HG03139 (cell line): ENCODE data around the gene KIRREL1.

ENCODE experiments used
- ATAC-seq: cut with Tn5 transposase; IDR thresholded peaks from one replicate; pipeline ENCODE4 v1.9.1; 2021; ENCODE audit not compliant: unreplicated experiment

KIRREL1 gene

DNA sequence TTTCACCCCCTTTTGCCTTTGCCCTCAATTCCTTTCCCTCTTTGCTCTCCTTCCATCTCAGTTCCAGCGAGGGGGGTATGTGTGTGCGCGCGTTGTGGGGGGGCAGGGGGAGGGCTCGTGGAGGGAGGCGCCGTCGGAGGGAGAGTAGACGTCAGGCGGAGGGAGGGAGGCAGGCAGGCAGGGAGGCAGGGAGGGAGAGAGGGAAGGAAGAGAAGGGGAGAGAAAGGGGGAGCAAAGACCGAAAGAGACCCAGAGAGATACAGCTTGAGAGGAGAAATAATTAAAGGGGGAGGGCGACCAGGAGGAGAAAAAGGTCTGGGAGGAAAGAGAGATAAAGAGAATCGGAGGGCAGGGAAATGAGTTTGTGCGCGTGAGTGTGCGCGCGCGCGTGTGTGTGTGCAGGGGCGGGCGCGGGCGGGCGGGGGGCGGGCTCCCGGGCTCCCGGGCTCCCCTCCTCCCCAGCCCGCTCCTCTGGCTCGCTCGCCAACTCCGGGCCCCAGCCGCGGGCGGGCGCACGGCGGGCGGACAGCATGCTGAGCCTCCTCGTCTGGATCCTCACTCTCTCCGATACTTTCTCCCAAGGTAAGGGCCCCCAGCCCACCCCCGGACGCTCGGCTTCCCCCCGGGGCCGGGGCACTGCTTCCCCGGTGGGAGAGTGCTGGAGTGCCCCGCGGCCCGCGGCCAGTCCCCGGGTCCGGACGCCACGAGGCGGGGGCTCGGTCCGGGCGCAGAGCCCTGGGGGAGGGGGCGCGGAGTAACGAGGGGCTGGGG is at the start of gene KIRREL1:
TSS of gene KIRREL1 (plus strand) at position 499 of the 771 bp plus-strand sequence. CDS start at position 531, 32 bp downstream.
- ATAC-seq, result no peak

DNA sequence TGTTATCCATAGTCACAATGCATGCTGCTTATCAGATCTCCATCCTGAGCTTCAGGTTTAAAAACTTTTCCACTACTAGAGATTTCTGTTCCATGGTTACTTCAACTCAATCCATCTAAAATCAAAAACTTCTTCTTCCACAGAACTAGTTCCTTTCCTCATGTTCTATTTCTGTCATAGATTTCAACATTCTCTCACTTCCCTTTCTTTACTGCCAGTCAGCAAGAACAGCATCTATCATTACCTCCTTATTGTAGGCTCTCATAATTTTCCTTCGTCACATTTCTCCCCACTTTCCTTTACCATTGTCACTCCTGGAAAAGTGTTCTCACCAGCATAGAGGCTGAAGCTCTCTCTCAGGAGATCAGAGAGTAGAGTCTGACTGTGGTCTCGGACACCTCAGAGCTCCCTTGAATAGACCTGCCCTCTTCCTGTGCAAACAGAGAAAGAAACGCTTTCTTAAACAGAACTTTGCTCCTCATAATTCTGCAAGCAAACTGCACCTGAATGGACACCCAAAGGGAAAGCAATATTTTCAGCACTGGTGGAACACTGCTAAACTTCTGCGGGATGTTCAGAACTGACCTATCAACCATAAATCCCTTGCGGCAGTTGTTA is 48.7 kb upstream of the KIRREL1 start:
- no peak for ATAC-seq

- no peak for ATAC-seq
These were observed 45.0 kb upstream of the KIRREL1 start for GRCh38 chr1:157948312-157949073.

GRCh38 chr1:157949074-157949354 is 44.4 kb upstream of the KIRREL1 start:
- ATAC-seq, result no peak

GRCh38 chr1:157951230-157951629 is 42.2 kb upstream of the KIRREL1 start:
- no peak for ATAC-seq

- ATAC-seq, result no peak
These were observed 40.8 kb upstream of the KIRREL1 start for GRCh38 chr1:157952601-157953000.

GRCh38 chr1:157955221-157955620 is 38.2 kb upstream of the KIRREL1 start:
- ATAC-seq, result no peak

DNA sequence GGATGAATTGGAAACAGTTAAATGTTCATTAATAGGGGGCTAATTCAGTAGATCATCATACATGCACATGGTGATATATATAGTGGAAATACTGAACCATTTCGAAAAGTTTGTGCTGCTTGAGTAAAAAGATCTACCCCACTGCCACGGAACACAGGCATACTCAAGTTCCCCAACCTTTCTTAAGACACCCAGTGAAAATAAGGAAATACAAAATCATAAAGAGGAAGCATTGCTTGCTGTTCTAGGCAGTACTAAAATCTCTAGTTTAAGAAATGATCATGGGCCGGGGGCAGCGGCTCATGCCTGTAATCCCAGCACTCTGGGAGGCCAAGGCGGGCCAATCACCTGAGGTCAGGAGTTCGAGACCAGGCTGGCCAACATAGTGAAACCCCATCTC is 37.6 kb upstream of the KIRREL1 start:
- ATAC-seq, result no peak

DNA sequence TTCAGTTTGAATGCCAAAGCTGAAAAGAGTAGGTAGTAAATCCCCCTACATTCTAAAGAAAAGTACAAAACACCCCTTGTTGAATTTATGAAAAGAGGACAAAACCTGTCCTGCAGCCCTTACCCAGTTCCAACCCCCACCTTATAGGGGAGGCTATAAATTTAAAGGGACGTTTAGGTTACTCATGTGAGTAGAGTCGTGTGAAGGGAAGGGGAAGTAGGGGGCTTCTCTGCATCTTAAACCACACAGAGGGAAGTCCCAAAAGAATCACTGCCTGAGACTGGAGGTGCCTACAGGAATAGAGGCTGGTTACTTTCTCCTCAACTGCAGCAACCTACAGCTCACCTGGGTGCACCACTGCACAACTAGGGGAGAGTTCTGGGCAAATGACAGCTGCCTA is 36.7 kb upstream of the KIRREL1 start:
- ATAC-seq, result no peak

DNA sequence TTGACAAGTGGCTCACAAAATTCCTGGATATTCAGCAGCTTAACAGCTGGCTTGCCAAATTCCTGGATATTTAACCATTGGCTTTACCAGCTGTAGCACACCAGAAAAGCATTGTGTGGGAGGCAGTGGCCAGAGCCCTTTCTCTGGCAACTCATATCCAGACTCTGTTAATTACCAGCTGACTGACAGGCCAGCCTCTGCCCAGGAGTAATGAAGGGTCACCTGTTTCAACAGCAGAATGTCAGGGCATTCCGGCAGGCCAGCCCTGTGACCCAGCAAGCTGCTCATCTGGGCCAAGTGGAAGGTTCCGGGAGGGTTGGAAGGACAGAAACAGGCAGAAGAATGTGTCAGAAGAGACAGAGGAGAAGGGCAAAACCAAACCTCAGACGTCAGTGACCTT is 35.2 kb upstream of the KIRREL1 start:
- no peak for ATAC-seq

DNA sequence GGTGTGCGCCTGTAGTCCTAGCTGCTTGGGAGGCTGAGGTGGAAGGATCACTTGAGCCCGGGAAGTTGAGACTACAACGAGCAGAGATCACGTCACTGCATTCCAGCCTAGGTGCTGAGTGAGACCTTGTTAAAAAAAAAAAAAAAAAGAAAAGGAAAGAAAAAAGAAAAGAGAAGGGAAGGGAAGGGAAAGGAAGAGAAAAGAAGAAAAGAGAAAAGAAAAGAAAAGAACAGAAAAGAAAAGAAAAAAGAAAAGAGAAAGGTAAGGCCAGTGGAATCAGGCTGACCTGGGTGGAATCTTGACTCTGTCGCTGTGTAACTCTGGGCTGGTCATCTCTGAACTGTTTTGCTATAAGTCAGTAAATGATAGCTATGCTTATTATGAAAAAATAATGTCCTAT is 33.7 kb upstream of the KIRREL1 start:
- no peak for ATAC-seq

DNA sequence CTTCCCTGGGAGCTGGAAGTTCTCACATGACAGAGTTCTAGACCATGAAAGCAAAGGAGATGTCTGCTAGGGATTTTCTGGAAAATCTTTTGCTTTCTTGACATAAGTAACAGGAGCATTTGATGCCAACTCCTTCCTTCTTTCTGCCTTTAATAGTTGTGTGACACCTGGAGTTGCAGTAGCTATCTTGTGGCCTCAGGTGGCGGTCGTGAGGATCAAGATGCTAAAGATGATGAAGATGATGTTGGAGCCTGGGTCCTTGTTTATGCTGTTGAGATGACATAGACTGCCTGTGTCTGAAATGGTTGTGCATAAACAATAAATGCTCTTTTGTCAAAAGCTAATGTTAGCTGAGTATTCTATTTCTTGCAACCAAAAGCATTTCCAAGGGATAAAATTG is 32.7 kb upstream of the KIRREL1 start:
- ATAC-seq, result no peak

- no peak for ATAC-seq
These were observed 31.4 kb upstream of the KIRREL1 start for GRCh38 chr1:157961805-157962762.

DNA sequence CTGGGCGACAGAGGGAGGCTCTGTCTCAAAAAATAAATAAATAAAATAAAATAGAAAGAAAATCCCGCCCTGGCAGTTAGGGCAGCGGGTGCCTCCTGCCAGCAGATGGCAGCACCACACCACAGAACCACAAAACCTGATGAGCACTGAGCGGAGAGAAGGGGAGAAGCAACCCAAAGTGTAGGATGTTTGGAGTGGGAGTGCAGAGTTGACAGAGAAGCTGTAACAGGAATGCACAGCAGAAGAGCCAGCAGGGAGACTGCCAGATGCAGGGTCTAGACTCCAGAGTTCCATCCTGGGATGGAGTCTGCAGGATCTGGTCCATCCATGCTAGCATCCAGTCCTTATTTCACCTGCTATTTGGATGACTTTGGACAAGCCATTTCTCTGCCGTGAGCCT is 29.7 kb upstream of the KIRREL1 start:
- ATAC-seq, result no peak

DNA sequence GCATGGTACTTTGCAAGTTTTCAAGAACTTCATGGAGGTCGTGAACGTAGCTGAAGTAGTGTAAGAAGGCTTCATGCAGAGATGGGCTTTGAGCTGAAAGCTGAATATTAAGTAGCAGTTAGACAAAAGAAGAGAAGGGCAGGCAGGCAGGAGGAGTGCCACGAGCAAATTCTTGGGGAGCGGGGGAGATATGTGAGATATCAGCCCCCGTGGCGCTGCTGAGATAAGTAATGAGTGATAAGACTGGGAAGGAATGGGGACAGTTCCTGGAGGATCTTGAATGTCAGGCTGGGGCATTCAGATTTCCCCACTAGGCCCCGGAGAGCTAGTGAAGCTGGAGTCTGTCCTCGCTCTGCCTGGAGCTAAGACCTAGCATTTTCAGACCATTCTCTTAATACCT is 27.9 kb upstream of the KIRREL1 start:
- no peak for ATAC-seq

DNA sequence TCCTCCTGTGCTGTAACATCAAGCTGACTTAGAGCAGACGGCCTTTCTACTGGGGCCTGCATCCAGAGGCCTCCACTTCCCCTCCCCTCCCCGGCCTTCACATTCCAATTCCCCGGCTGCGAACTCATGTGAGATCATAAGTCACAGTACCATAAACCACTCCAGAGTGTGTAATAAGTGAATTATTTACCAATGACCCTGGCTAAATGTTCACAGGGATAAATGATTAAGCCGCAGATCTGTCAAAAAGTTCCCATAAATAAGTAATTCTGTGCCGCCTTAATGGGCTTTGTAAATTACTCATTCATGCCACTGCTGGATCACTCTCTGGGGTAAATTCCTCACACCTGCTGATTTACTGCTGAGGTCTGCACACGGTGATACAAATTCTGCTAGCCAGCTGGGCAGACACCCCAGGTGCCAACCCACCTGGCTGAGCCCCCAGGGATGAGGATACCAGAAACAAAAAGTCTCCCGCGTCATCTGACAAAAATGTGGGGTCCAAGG is 27.4 kb upstream of the KIRREL1 start:
- ATAC-seq, result no peak

GRCh38 chr1:157967205-157967604 is 26.2 kb upstream of the KIRREL1 start:
- no peak for ATAC-seq

DNA sequence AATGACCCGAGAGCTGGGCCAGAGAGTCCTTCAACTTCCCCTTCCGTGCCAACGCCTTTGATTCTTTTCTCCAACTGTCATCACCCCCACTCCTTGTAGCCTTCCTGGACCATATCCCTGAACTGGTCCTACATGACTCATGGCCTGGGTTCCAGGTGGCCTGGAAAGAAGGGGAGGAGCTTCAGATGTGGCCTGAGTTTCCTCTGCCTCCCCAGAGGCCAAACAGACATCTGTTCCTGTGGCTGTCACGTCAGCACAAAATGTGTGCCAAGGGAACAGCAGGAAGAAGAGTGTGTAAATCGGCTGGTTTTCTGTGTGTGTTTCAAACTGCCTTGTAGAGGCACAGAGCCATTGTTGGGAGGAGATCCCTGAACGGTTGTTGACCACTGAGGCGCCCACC is 24.9 kb upstream of the KIRREL1 start:
- ATAC-seq, result no peak

DNA sequence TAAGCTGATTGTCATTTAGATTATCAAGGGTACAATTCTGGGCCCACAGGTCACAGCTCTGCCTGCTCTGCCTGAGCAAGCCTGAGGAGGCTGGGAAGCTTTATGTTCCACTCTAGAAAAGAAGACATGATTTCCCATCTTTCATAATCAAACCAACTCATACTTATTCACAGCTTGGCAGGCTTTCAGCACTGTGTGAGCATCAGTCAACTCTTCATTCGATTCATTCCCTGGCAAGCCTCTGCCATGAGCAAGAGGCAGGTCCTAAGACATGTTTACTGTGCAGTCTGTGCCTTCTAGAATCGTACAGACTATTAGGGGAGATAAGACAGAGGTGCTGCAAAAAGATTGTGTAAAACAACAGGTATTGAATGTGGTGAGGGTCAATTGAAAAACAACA is 24.5 kb upstream of the KIRREL1 start:
- ATAC-seq, result no peak

GRCh38 chr1:157969697-157970485 is 23.6 kb upstream of the KIRREL1 start:
- no peak for ATAC-seq
